Ishikawa (cell line): Measurements from ENCODE around the gene SERPINI1.

ENCODE experiments used
- CEBPB ChIP-seq: IDR thresholded peaks from 2 replicates; pipeline ENCODE4 v1.6.1; 2012
- CREB1 ChIP-seq: IDR thresholded peaks from 2 replicates; pipeline ENCODE4 v1.6.1; 2012; ENCODE audit warnings: low read depth
- EGR1 ChIP-seq: IDR thresholded peaks from 2 replicates; pipeline ENCODE4 v1.6.1; 2012
- EP300 ChIP-seq: IDR thresholded peaks from 2 replicates; pipeline ENCODE4 v1.6.1; 2012; ENCODE audit warnings: borderline replicate concordance
- FOXM1 ChIP-seq: IDR thresholded peaks from 2 replicates; pipeline ENCODE4 v1.6.1; 2012; ENCODE audit warnings: low read depth, borderline replicate concordance
- NFIC ChIP-seq: IDR thresholded peaks from 2 replicates; pipeline ENCODE4 v1.6.1; 2012
- RAD21 ChIP-seq: IDR thresholded peaks from 2 replicates; pipeline ENCODE4 v1.6.1; 2012; ENCODE audit warnings: low read depth
- TAF1 ChIP-seq: IDR thresholded peaks from 2 replicates; pipeline ENCODE4 v1.6.1; 2012; ENCODE audit warnings: low read depth, mild to moderate bottlenecking
- TCF12 ChIP-seq: IDR thresholded peaks from 2 replicates; pipeline ENCODE4 v1.6.1; 2012; ENCODE audit warnings: low read depth
- TEAD4 ChIP-seq: IDR thresholded peaks from 2 replicates; pipeline ENCODE4 v1.6.1; 2012
- YY1 ChIP-seq: IDR thresholded peaks from 2 replicates; pipeline ENCODE4 v1.6.1; 2012; ENCODE audit warnings: low read depth
- ZBTB7A ChIP-seq: IDR thresholded peaks from 2 replicates; pipeline ENCODE4 v1.6.1; 2012; ENCODE audit warnings: low read depth
- TF ChIP-seq, protein P1 (sequence below): IDR thresholded peaks from 2 replicates; pipeline ENCODE4 v1.6.1; 2012
- TF ChIP-seq, protein P2 (sequence below): IDR thresholded peaks from 2 replicates; pipeline ENCODE4 v1.6.1; 2012; ENCODE audit warnings: low read depth, mild to moderate bottlenecking
- TF ChIP-seq, protein P3 (sequence below): IDR thresholded peaks from 2 replicates; pipeline ENCODE4 v1.6.1; 2012

SERPINI1 gene

DNA sequence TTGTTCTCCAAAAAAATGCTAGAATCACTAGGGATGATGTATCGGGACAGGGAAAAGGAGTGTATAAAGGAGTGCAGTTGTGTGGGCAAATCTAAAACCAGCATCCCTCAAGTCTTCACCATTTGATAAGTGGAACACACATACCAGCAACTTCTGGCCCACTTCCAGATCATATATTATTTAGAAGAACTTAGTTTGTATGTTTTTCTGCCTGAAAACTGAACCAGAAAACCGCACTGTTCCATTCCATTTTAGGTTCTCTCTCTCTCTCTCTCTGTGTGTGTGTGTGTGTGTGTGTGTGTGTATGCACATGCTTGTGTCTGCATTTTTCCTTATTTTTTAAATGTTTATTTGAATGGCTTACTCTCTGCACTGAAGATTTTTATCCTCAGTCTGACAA, 93.5 kb downstream of the SERPINI1 start:
- TF ChIP-seq ZBTB7A (no peak), CREB1 (no peak), TCF12 (no peak), CEBPB (no peak), FOXM1 (no peak), RAD21 (no peak), NFIC (no peak), EGR1 (no peak), TEAD4 (no peak), EP300 (no peak)
- TF ChIP-seq, protein P1, sequence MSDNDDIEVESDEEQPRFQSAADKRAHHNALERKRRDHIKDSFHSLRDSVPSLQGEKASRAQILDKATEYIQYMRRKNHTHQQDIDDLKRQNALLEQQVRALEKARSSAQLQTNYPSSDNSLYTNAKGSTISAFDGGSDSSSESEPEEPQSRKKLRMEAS: no peak
- TF ChIP-seq, protein P2, sequence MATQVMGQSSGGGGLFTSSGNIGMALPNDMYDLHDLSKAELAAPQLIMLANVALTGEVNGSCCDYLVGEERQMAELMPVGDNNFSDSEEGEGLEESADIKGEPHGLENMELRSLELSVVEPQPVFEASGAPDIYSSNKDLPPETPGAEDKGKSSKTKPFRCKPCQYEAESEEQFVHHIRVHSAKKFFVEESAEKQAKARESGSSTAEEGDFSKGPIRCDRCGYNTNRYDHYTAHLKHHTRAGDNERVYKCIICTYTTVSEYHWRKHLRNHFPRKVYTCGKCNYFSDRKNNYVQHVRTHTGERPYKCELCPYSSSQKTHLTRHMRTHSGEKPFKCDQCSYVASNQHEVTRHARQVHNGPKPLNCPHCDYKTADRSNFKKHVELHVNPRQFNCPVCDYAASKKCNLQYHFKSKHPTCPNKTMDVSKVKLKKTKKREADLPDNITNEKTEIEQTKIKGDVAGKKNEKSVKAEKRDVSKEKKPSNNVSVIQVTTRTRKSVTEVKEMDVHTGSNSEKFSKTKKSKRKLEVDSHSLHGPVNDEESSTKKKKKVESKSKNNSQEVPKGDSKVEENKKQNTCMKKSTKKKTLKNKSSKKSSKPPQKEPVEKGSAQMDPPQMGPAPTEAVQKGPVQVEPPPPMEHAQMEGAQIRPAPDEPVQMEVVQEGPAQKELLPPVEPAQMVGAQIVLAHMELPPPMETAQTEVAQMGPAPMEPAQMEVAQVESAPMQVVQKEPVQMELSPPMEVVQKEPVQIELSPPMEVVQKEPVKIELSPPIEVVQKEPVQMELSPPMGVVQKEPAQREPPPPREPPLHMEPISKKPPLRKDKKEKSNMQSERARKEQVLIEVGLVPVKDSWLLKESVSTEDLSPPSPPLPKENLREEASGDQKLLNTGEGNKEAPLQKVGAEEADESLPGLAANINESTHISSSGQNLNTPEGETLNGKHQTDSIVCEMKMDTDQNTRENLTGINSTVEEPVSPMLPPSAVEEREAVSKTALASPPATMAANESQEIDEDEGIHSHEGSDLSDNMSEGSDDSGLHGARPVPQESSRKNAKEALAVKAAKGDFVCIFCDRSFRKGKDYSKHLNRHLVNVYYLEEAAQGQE: no peak
- TF ChIP-seq, protein P3, sequence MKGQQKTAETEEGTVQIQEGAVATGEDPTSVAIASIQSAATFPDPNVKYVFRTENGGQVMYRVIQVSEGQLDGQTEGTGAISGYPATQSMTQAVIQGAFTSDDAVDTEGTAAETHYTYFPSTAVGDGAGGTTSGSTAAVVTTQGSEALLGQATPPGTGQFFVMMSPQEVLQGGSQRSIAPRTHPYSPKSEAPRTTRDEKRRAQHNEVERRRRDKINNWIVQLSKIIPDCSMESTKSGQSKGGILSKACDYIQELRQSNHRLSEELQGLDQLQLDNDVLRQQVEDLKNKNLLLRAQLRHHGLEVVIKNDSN: no peak

DNA sequence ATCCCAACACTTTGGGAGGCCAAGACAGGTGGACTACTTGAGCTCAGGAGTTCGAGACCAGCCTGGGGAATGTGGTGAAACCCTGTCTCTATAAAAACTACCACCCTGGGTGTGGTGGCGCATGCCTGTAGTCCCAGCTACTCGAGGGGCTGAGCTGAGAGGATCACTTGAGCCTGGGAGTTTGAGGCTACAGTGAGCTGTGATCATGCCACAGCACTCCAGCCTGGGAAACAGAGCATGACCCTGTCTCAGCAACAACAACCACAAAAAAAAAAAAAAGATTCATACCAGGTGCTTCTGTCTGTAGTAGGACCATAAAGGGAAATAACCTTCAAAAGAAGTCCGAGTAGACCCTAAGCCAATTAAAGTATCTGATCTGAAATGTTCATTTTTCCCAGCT, 94.5 kb downstream of the SERPINI1 start:
- TF ChIP-seq, protein P1: no peak
- TF ChIP-seq RAD21: no peak
- TF ChIP-seq, protein P2: no peak

DNA sequence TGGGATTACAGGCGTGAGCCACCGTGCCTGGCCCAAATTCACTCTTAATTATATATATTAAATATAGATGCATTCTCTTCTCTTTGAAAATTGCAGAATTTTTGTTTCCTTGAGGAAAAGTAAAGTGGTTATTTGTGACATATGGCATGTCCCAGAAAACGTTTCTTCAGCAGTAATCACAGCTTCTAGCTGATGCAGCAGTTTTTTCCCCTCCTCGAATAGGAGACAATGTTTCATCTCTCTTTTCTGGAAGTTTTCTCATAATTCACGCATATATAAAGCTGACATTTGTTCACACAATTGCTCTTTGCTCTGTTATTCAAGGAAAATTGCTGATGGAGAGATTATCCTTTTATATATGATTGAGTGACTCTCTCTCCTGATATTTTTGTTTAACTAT, 99.8 kb downstream of the SERPINI1 start:
- no peak for TF ChIP-seq TEAD4
- no peak for TF ChIP-seq TAF1
- no peak for TF ChIP-seq CEBPB
- no peak for TF ChIP-seq NFIC

DNA sequence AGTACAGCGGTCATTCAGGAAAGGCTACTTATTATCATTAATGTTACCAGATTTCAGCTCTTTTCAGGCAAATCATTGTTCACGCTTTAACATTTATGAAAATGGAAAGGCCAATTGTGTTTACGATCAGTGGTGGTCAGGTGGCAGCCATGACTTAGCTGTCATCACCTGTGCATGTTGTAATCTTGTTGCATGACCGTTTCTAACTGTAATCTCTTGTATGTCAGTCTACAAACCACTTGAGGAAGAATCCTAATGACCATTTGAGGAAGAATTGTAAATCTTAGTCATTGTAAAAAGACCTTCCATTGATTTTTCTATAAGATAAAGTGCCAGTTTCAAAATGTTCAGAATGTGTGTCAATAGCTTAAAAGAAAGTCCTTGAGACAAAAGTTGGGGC, 100.4 kb downstream of the SERPINI1 start:
- TF ChIP-seq CREB1 (no peak), ZBTB7A (no peak)

DNA sequence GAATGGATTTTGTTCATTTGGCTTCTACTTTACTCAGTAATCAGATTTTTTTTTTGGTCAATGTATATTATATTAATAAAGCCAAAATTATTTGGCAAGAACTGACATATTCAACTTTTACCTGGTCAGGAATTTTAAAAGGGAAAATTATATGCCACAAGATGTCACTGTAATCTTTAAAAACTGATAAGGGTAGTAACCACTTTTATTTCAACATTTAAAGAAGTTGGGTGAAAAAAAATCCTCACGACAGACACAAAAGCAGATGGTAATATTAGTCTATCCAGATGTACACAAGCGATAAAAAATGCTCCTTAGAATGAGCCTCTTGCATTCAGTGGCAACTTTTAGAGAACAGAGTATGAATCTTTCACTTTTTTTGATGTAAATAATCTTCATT, 101.9 kb downstream of the SERPINI1 start:
- TF ChIP-seq YY1: no peak
- TF ChIP-seq TEAD4: no peak
- TF ChIP-seq FOXM1: no peak
- TF ChIP-seq, protein P2: no peak
- TF ChIP-seq CREB1: no peak
- TF ChIP-seq, protein P1: no peak
- TF ChIP-seq, protein P3: no peak
- TF ChIP-seq TAF1: no peak
- no peak for TF ChIP-seq TCF12
- TF ChIP-seq ZBTB7A: no peak
- no peak for TF ChIP-seq EP300
- no peak for TF ChIP-seq EGR1
- no peak for TF ChIP-seq RAD21
- no peak for TF ChIP-seq NFIC
- no peak for TF ChIP-seq CEBPB
